Muscle layer of colon (tissue), 2 donors: ENCODE data around the gene CTSW.
A peak's percentile ranks its signal among the peaks of the same experiment; 100 is the strongest.

Source experiments
- H3K27ac ChIP-seq: one replicate; pipeline ENCODE4 v1.7.0; 2013; ENCODE audit warnings: low read depth, mild to moderate bottlenecking, low read length, moderate library complexity
- H3K27me3 ChIP-seq, 2 donors: one replicate each; pipeline ENCODE4 v1.7.0; 2013; ENCODE audit warnings: low read length in 2 of 2, mild to moderate bottlenecking in 2 of 2; ENCODE audit not compliant: insufficient read depth in 2 of 2, control insufficient read depth in 1 of 2
- H3K36me3 ChIP-seq: one replicate; pipeline ENCODE4 v1.7.0; 2013; ENCODE audit warnings: mild to moderate bottlenecking, low read length; ENCODE audit not compliant: insufficient read depth
- H3K4me1 ChIP-seq: one replicate; pipeline ENCODE4 v1.7.0; 2013; ENCODE audit warnings: mild to moderate bottlenecking, low read length; ENCODE audit not compliant: insufficient read depth
- H3K4me3 ChIP-seq, 2 donors: one replicate each; pipeline ENCODE4 v1.7.0; 2013; ENCODE audit warnings: low read length in 2 of 2, low read depth in 1 of 2, mild to moderate bottlenecking in 1 of 2, moderate library complexity in 1 of 2
- H3K9ac ChIP-seq: one replicate; pipeline ENCODE4 v1.7.0; 2013; ENCODE audit warnings: low read length
- H3K9me3 ChIP-seq: one replicate; pipeline ENCODE4 v1.7.0; 2013; ENCODE audit warnings: mild to moderate bottlenecking, low read length
- donor health status: abdominal sarcoma.
- donor health status: Adenocarcinoma of cecum.

Gene CTSW

DNA sequence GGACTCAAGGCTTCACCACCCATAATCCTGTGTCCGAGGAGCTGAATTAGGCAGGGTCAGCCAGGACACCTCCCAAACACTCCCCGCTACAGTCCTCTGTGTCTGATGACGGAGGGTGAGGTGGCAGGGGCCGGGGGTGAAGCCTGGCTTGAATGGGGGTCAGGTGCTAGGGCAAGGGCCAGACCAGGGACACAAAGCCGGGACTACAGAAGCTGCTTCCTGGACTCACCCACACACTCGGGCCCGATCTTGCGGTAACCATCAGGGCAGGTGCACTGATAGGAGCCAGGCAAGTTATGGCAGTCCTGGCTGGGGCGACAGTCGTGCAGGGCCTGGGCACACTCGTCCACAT is 9.4 kb upstream of the CTSW start:
- Histone ChIP-seq H3K9me3 (no peaks in the 10 kb centered on the region), H3K9ac (peak overlapping the region; percentile 76), H3K4me3 (no peak overlapping the region), H3K27ac (peak overlapping the region; percentile 9), H3K36me3 (peaks cover 53% of the 10 kb centered on the region), H3K27me3 (no peaks in the 10 kb centered on the region), H3K4me1 (peaks cover 31% of the 10 kb centered on the region)

DNA sequence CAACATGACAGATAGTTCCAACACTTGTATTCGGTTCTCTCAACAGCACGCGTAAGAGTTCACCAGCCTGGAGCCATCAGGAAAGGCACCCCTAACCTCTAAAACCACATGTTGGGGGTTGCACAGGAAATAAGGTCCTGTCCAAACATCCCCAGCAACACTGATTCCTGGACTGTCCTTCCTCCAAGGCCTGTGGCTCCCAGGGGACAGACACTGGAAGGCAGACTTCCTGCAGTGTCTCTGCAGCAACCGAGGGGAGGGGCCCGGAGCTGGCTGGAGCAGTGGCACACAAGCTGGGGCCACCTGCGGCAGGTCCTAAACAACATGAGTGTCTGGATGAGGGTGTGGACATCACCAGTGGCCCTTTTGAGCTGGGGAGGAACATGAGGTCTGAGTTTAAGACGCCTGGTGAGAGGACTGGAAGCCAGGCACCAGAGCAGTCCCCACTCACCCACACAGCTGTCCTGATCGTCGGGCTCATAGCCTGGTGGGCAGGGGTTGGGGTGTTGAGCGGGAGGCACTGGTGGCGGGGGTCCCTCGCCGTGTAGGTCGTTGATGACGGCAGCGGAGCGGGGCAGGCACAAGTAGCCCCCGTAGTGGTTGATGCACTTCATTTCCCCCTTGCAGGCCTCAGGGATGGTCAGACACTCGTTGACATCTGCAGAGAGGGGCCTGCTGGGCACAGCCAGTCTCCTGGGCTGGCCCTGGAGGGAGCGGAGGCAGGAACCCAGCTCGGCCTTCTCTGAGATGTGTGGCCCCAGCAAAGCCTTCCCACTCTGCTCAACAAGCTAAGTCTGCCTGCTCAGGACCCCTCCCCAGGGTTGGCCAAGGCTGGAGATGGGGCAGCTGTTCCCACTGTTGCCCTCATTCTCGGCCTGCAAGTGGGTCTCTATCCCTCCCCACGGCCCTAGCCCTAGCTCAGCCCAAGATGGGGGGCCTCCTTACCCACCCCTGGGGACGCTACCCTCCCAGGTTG is 8.6 kb upstream of the CTSW start:
- H3K36me3 ChIP-seq, result peaks cover 46% of the 10 kb centered on the region
- H3K4me1 ChIP-seq, result peaks cover 31% of the 10 kb centered on the region
- H3K4me3 ChIP-seq, result peak overlapping the region; percentile 59 to 63
- H3K9ac ChIP-seq, result peak overlapping the region; percentile 76
- peak overlapping the region; percentile 79 for H3K27ac ChIP-seq
- no peaks in the 10 kb centered on the region for H3K9me3 ChIP-seq
- no peaks in the 10 kb centered on the region for H3K27me3 ChIP-seq

DNA sequence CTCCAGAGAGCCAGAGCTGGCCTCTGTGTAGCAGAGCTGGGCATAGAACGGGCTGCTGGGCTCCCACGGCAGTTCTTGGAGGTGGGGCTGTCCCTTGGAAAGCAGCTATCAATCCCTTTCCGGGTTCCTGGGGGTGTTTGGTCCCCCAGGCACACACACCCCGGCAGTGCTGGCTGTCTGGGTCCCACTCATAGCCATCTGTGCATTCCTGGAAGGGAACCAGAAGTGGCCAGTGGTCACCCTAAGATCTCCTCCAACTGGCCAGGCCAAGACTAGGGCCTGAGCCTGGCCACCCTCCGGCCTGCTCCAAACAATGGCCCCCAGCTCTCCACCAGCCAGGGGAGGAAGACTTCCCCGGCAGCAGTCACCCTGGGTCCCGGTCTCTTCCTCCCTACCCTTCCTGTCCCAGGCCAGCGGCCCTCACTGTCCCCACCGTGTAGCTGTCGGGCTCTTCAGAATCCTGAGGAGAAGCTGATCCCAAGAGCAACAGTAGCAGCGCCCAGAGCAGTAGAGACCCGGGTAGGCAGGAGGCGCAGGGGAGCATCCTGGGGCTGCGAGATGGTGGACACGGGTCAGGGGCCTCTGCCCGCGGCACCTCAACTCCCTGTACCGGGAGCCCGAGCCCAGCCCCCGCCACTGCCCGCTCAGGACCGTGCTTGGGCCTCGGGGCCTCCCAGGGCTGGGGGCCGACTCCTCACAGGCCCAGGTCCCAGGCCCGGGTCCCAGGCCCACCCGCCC is 7.7 kb upstream of the CTSW start:
- H3K36me3 ChIP-seq, result peaks cover 37% of the 10 kb centered on the region
- H3K27me3 ChIP-seq, result no peaks in the 10 kb centered on the region
- H3K4me3 ChIP-seq, result peak overlapping the region; percentile 59 to 63
- peak overlapping the region; percentile 79 for H3K27ac ChIP-seq
- H3K9me3 ChIP-seq, result no peaks in the 10 kb centered on the region
- H3K4me1 ChIP-seq, result peaks cover 31% of the 10 kb centered on the region
- peak overlapping the region; percentile 76 for H3K9ac ChIP-seq

DNA sequence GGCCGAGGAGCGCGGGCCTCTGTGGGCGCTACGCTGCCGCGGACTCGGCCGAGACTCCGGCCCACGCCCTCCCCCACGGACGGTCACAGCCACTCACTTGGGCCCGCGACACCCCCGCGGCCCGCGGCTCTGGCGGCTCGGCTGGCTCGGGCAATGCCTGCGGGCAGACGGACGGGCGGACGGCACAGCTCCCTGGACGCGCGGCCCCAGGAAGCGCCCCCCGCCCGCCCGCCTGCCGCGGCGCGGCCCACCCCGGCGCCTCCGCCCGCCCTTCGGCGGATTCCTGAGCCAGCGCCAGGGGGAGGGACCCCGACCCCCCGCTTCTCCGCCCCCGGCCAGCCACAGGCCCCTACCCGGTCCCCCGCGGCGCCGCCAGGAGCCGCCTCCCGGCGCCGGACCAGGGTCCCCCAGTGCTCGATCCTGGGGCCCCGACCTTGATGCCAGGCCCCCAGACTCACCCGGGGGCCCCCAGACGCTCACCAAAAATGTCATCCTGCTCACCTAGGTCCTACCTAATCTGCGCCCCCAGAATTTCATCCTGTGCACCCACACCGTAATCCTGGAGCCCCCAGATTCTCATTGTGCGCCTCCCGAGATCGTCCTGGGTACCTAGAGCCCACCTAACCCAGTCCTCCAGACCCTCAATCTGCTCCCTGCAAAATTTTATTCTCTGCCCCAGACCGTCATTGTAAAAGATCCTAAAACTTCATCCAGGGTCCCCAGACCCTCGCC is 6.9 kb upstream of the CTSW start, which contains the start of gene EFEMP2:
EFEMP2 (minus strand) TSS at position 215 of the 732 bp plus-strand sequence. CDS start 446 bp downstream, outside the sequence.
- Histone ChIP-seq H3K4me3 (peak within 1 kb of the TSS; percentile 59 to 76), H3K9ac (peak within 1 kb of the TSS; percentile 76), H3K27ac (peak within 1 kb of the TSS; percentile 79), H3K36me3 (peaks cover 29% of the 10 kb centered on the region), H3K4me1 (peaks cover 24% of the 10 kb centered on the region), H3K27me3 (no peaks in the 10 kb centered on the region), H3K9me3 (no peaks in the 10 kb centered on the region)

DNA sequence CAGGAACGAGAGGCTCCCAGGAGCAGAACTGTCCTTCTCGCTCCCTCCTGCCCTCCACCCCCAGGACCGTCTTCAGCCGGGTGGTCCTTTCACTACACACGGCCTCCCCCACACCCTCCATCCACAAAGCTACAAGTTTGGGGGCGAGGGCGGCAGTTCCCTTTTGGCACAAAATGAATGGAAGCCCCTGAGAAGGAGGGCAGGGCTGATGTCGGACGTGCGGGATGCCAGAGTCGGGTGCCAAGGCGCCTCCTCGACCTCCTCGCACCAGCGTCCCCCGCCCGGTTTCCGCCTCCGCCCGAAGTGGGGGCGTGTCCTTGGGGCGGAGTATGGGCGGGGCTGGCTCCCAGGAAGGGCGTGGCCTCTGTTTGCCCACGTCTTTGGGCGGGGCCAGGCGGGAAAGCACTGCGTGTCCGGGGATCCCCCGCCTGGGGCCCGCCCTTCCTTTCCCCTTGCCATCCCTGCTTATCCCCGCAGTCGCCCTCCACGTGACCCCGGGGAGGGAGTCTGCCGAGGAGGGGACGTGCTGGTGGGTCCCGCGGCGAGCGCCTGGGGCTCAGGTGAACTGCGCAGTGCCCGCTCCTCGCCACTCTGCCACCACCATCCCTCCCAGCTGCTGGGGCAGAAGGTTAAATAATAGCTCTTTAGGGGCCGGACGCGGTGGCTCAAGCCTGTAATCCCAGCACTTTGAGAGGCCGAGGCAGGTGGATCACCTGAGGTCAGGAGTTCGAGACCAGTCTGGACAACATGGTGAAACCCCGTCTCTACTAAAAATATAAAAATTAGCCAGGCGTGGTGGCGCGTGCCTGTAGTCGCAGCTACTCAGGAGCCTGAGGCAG is 6.1 kb upstream of the CTSW start:
- peaks cover 20% of the 10 kb centered on the region for H3K4me1 ChIP-seq
- no peaks in the 10 kb centered on the region for H3K9me3 ChIP-seq
- peak overlapping the region; percentile 56 for H3K27ac ChIP-seq
- peak overlapping the region; percentile 59 to 76 for H3K4me3 ChIP-seq
- H3K9ac ChIP-seq, result peak overlapping the region; percentile 46
- no peaks in the 10 kb centered on the region for H3K27me3 ChIP-seq
- peaks cover 24% of the 10 kb centered on the region for H3K36me3 ChIP-seq

DNA sequence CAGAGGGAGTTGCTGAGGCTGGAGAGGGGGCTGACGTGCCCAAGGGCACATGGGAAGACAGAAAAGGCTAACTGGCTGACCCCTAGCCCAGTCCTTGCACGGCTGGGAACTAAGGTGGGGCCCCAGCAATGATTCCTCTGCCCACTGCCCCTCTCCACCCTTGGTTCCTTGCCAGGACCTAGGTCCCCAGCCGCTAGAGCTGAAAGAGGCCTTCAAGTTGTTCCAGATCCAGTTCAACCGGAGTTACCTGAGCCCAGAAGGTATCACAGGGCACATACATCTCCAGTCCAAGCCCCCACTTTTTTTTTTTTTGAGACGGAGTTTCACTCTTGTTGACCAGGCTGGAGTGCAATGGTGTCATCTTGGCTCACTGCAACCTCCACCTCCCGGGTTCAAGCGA is 390 bp downstream of the CTSW start:
- no peaks in the 10 kb centered on the region for H3K9me3 ChIP-seq
- H3K27ac ChIP-seq, result no peak overlapping the region
- H3K9ac ChIP-seq, result no peak overlapping the region
- H3K36me3 ChIP-seq, result peaks cover 18% of the 10 kb centered on the region
- H3K4me3 ChIP-seq, result no peak overlapping the region
- H3K27me3 ChIP-seq, result no peaks in the 10 kb centered on the region
- peaks cover 10% of the 10 kb centered on the region for H3K4me1 ChIP-seq

DNA sequence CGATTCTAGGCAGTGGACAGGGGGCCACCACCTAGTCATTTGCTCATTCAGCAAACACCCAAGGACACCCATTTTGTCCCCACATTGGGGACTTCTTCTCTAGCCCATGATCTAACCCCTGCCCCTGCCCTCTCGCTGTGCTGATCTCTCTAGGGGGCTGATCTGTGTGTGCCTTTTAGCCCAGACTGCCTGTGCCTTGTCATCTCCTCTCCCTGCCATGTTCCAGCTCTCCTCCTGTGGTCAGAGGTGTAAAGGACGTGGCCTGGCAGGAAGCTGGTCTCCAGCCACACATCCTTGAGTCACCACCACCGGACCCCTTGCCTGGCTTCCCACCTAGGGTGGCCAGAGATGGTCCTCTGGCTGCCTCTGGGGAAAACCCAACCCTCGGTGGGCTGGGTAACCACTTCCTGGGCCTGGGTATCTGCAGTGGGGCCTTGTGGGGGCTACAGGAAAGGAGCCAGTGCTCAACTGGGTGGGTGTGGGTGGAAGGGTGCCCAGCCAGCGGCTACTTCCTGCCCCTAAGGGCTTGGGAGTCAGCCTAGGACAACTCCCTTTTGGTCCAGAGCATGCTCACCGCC is 1.3 kb downstream of the CTSW start:
- Histone ChIP-seq H3K9me3 (no peaks in the 10 kb centered on the region), H3K4me3 (no peak overlapping the region), H3K9ac (no peak overlapping the region), H3K4me1 (peaks cover 10% of the 10 kb centered on the region), H3K27ac (no peak overlapping the region), H3K36me3 (peaks cover 27% of the 10 kb centered on the region), H3K27me3 (no peaks in the 10 kb centered on the region)

DNA sequence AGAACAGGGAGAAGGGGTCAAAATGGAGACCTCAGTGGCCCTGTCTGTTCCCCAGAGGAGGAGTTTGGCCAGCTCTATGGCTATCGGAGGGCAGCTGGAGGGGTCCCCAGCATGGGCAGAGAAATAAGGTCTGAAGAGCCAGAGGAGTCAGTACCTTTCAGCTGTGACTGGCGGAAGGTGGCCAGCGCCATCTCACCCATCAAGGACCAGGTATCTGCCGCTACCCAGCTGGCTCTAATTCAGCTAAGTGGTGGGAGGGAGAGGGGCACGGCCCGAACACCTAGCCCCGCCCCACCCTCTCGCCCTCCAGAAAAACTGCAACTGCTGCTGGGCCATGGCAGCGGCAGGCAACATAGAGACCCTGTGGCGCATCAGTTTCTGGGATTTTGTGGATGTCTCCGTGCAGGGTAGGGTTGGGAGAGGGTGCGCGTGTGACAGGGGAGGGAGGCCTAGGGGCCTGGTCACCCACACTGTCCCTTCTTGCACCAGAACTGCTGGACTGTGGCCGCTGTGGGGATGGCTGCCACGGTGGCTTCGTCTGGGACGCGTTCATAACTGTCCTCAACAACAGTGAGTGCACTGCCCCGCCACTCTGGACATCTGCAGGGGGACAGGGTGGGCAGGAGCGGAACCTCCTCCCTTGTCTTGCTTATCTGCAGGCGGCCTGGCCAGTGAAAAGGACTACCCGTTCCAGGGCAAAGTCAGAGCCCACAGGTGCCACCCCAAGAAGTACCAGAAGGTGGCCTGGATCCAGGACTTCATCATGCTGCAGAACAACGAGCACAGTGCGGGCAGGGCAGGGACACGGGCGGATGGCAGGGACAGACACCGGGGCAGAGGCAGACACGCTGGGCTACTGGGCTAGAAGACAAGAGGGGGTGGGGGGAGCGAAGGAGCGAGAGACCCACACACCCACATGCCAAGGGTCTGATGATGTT is 2.8 kb downstream of the CTSW start:
- peaks cover 19% of the 10 kb centered on the region for H3K4me1 ChIP-seq
- no peak overlapping the region for H3K4me3 ChIP-seq
- no peaks in the 10 kb centered on the region for H3K9me3 ChIP-seq
- H3K27ac ChIP-seq, result no peak overlapping the region
- no peak overlapping the region for H3K9ac ChIP-seq
- peaks cover 37% of the 10 kb centered on the region for H3K36me3 ChIP-seq
- H3K27me3 ChIP-seq, result no peaks in the 10 kb centered on the region

DNA sequence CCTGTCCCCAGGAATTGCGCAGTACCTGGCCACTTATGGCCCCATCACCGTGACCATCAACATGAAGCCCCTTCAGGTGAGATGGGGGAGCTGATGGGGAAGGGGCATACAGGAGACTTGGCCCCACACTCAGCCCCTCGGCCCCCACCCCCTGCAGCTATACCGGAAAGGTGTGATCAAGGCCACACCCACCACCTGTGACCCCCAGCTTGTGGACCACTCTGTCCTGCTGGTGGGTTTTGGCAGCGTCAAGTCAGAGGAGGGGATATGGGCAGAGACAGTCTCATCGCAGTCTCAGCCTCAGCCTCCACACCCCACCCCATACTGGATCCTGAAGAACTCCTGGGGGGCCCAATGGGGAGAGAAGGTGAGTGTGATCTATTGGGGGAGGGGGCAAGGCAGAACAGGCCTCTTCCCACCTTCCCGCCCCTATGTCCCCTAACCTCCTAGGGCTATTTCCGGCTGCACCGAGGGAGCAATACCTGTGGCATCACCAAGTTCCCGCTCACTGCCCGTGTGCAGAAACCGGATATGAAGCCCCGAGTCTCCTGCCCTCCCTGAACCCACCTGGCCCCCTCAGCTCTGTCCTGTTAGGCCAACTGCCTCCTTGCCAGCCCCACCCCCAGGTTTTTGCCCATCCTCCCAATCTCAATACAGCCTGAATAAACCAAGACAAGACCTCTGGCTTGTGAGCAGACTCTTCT is 3.6 kb downstream of the CTSW start:
- H3K4me1 ChIP-seq, result peaks cover 24% of the 10 kb centered on the region
- H3K36me3 ChIP-seq, result peaks cover 37% of the 10 kb centered on the region
- no peaks in the 10 kb centered on the region for H3K9me3 ChIP-seq
- no peak overlapping the region for H3K9ac ChIP-seq
- H3K27ac ChIP-seq, result no peak overlapping the region
- no peaks in the 10 kb centered on the region for H3K27me3 ChIP-seq
- H3K4me3 ChIP-seq, result no peak overlapping the region
